Measurements from ENCODE around the gene SNAPIN.

GRCh38 chr1:153643100-153643499, 15.4 kb upstream of the SNAPIN start:
- TF ChIP-seq CTCF (IDR thresholded peaks at IDR 0.05) (no peak), POLR2A (IDR thresholded peaks at IDR 0.05) (no peak), POLR2AphosphoS5 (IDR thresholded peaks at IDR 0.05) (no peak), EP300 (IDR thresholded peaks at IDR 0.05; ENCODE audit: low read depth) (no peak)
